H1 (cell line): Measurements from ENCODE around the gene ZMYND10. TPM values are rescaled to one million over a fixed set of nuclear protein-coding genes. Genes with fewer than 3 reads are reported as not detected.

Experiments
- ASH2L ChIP-seq: fragments of 200-600, 300-600 bp; sonication (generic); IDR thresholded peaks from one replicate; pipeline ENCODE4 v1.7.1; 2017; ENCODE audit warnings: low read length
- BRCA1 ChIP-seq: IDR thresholded peaks from 2 replicates; pipeline ENCODE4 v1.6.1; 2012; ENCODE audit warnings: low read depth, low read length, improper control_type of control experiment
- CBX8 ChIP-seq: fragments of 300-800, 300-1000 bp; sonication (generic); IDR thresholded peaks from 2 replicates; pipeline ENCODE4 v1.7.1; 2016; ENCODE audit warnings: low read depth, low read length, borderline replicate concordance
- CHD2 ChIP-seq: IDR thresholded peaks from 2 replicates; pipeline ENCODE4 v1.6.1; 2012; ENCODE audit warnings: low read length, improper control_type of control experiment
- CREB1 ChIP-seq: IDR thresholded peaks from 2 replicates; pipeline ENCODE4 v1.6.1; 2012; ENCODE audit warnings: inconsistent platforms
- CTCF ChIP-seq, 3 experiments: IDR thresholded peaks; 1 replicate in 2 of 3; 2 replicates in 1 of 3; pipeline versions ENCODE4 v1.5.1 to v1.6.1; 2011; ENCODE audit warnings: low read length in 3 of 3, mild to moderate bottlenecking in 3 of 3, inconsistent platforms in 2 of 3, low read depth in 1 of 3, moderate library complexity in 1 of 3; ENCODE audit not compliant: insufficient read depth in 1 of 3; ENCODE audit errors: control extremely low read depth in 1 of 3
- GABPA ChIP-seq: IDR thresholded peaks from 2 replicates; pipeline ENCODE4 v1.6.1; 2011; ENCODE audit warnings: mild to moderate bottlenecking, low read length, moderate library complexity, borderline replicate concordance; ENCODE audit not compliant: insufficient read depth
- HDAC2 ChIP-seq, 2 experiments: fragments of 300-600 bp in 1 of 2; sonication (generic) in 1 of 2; IDR thresholded peaks; 2 replicates each; pipeline ENCODE4 v1.6.1; 2011 to 2012; ENCODE audit warnings: low read depth in 2 of 2, low read length in 2 of 2, mild to moderate bottlenecking in 2 of 2, moderate library complexity in 2 of 2, borderline replicate concordance in 1 of 2, inconsistent platforms in 1 of 2
- HDAC6 ChIP-seq: IDR thresholded peaks from one replicate; pipeline ENCODE4 v1.7.1; 2012; ENCODE audit warnings: low read depth, mild to moderate bottlenecking, inconsistent platforms, low read length, moderate library complexity
- JUN ChIP-seq: IDR thresholded peaks from 2 replicates; pipeline ENCODE4 v1.6.1; 2011; ENCODE audit warnings: low read depth, mild to moderate bottlenecking, improper control_type of control experiment, low read length
- KDM5A ChIP-seq: fragments of 200-600 bp; IDR thresholded peaks from 2 replicates; pipeline ENCODE4 v1.7.1; 2012; ENCODE audit warnings: mild to moderate bottlenecking, low read length, inconsistent platforms, mixed read lengths
- POU5F1 ChIP-seq: IDR thresholded peaks from 2 replicates; pipeline ENCODE4 v1.6.1; 2011; ENCODE audit warnings: low read depth, mild to moderate bottlenecking, low read length, moderate library complexity
- RAD21 ChIP-seq, 2 experiments: IDR thresholded peaks in 1 of 2; conservative IDR thresholded peaks in 1 of 2; 2 replicates each; pipeline ENCODE4 v1.6.1; 2011; ENCODE audit warnings: low read depth in 2 of 2, low read length in 2 of 2, improper control_type of control experiment in 1 of 2, inconsistent platforms in 1 of 2, mild to moderate bottlenecking in 1 of 2, moderate library complexity in 1 of 2
- RFX5 ChIP-seq: IDR thresholded peaks from 2 replicates; pipeline ENCODE4 v1.6.1; 2011; ENCODE audit warnings: low read depth, low read length, improper control_type of control experiment, borderline replicate concordance
- SIN3A ChIP-seq, 2 experiments: IDR thresholded peaks in 1 of 2; conservative IDR thresholded peaks in 1 of 2; 2 replicates each; pipeline ENCODE4 v1.6.1; 2011 to 2012; ENCODE audit warnings: low read length in 2 of 2, improper control_type of control experiment in 1 of 2, low read depth in 1 of 2, mild to moderate bottlenecking in 1 of 2
- SIRT6 ChIP-seq: IDR thresholded peaks from one replicate; pipeline ENCODE4 v1.7.1; 2012; ENCODE audit warnings: low read length, inconsistent platforms
- ZNF274 ChIP-seq: IDR thresholded peaks from 2 replicates; pipeline ENCODE4 v1.7.0; 2012; ENCODE audit warnings: low read length, borderline replicate concordance; ENCODE audit errors: extremely low read depth
- polyA plus RNA-seq, 7 experiments: library from polyadenylated mRNA; depleted of rRNA in 3 of 7; stranded (reverse) in 5 of 7; unstranded in 2 of 7; fragments of >200 nt in 5 of 7; fragments of 200-250 nt in 2 of 7; gene quantifications; 1 replicate in 5 of 7; 2 replicates in 1 of 7; 4 replicates in 1 of 7; pipeline versions ENCODE4 v1.2.1 to v1.2.3, GENCODE V29; 2011 to 2013; ENCODE audit warnings: missing spikeins in 2 of 7, mixed read lengths in 2 of 7
- total RNA-seq: library from RNA; stranded (reverse); fragmentation: NEBNext Ultra II Directional; extraction: Animal tissue kit (Norgen Biotek cat#: 25700); gene quantifications from 2 replicates; pipeline ENCODE4 v1.2.1, GENCODE V29; 2021
- TF ChIP-seq, protein P1 (sequence below): IDR thresholded peaks from 2 replicates; pipeline ENCODE4 v1.6.1; 2011; ENCODE audit warnings: low read depth, mild to moderate bottlenecking, low read length; ENCODE audit not compliant: insufficient read depth
- TF ChIP-seq, protein P2 (sequence below): IDR thresholded peaks from 2 replicates; pipeline ENCODE4 v1.6.1; 2012; ENCODE audit warnings: inconsistent platforms

ZMYND10 gene
- total and polyA plus RNA-seq, 2 of the 8 experiments (the other 6 are each of a cell fraction or from before 2014, with no cell fraction given): 0.56 to 0.79 TPM

- TF ChIP-seq SIN3A (conservative IDR thresholded peaks at IDR 0.05 in 1 of 2, IDR thresholded peaks at IDR 0.05 in 1 of 2; ENCODE audit: low read depth in 1 of 2, low read length in 2 of 2) (peak in 1 of 2 experiments; percentile 89; a peak in 2 of 4 replicates), ZNF274 (no peak), JUN (no peak), GABPA (no peak), HDAC6 (no peak), CTCF (IDR thresholded peaks at IDR 0.05; ENCODE audit: control extremely low read depth in 1 of 3, insufficient read depth in 1 of 3, low read depth in 1 of 3, low read length in 3 of 3) (peak in 1 of 3 experiments; percentile 8; a peak in 1 of 4 replicates), CBX8 (no peak), KDM5A (no peak), ASH2L (peak; percentile 98), HDAC2 (IDR thresholded peaks at IDR 0.05; ENCODE audit: borderline replicate concordance in 1 of 2, low read depth in 2 of 2, low read length in 2 of 2) (peak; percentile 91 to 95; a peak in 2 of 4 replicates), POU5F1 (no peak), RFX5 (no peak), CREB1 (peak; percentile 93), SIRT6 (no peak), CHD2 (no peak), RAD21 (IDR thresholded peaks at IDR 0.05 in 1 of 2, conservative IDR thresholded peaks at IDR 0.05 in 1 of 2; ENCODE audit: low read depth in 2 of 2, low read length in 2 of 2) (no peak), BRCA1 (no peak)
- TF ChIP-seq, protein P1, sequence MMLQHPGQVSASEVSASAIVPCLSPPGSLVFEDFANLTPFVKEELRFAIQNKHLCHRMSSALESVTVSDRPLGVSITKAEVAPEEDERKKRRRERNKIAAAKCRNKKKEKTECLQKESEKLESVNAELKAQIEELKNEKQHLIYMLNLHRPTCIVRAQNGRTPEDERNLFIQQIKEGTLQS: no peak
- TF ChIP-seq, protein P2, sequence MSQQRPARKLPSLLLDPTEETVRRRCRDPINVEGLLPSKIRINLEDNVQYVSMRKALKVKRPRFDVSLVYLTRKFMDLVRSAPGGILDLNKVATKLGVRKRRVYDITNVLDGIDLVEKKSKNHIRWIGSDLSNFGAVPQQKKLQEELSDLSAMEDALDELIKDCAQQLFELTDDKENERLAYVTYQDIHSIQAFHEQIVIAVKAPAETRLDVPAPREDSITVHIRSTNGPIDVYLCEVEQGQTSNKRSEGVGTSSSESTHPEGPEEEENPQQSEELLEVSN: no peak; the same call in 1 of the 2 replicates
These were observed 46.5 kb downstream of the ZMYND10 start, which contains the start of the genes HYAL3 and NAA80 (continued) for GRCh38 chr3:50298836-50299637.
